CD4-positive, alpha-beta T cell (primary cell): Measurements from ENCODE around the gene NUDT13. TPM values are rescaled to one million over a fixed set of nuclear protein-coding genes. Genes with fewer than 3 reads are reported as not detected.

Experiments
- ATAC-seq: fragments of 200-7000 bp; cut with Tn5 transposase; one replicate; pipeline ENCODE4 v1.10.0; 2022; ENCODE audit warnings: mild to moderate bottlenecking; ENCODE audit not compliant: poor library complexity
- CTCF ChIA-PET: fragments of 350-600 bp; sonication (Branson Sonifier 250); formaldehyde crosslinking; loops from one replicate; lab custom pipeline; 2021; ENCODE audit warnings: antibody characterized with exemption, inconsistent platforms; lab: Charles Lee
- POLR2A ChIA-PET: fragments of 350-600 bp; sonication (Branson Sonifier 250); formaldehyde crosslinking; loops from one replicate; lab custom pipeline; 2021; ENCODE audit warnings: antibody characterized with exemption, inconsistent platforms; lab: Charles Lee
- DNase-seq, 14 experiments: peaks; one replicate each; pipeline ENCODE4 v3.0.0-alpha.2; 2013 to 2020; ENCODE audit warnings: mixed read lengths in 2 of 14
- H3K27ac ChIP-seq, 2 donors: one replicate each; pipeline versions ENCODE4 v1.5.1 to v1.7.0; 2013; ENCODE audit warnings: low read length in 2 of 2, low read depth in 1 of 2, mild to moderate bottlenecking in 1 of 2
- H3K27me3 ChIP-seq, 2 experiments: 1 replicate in 1 of 2; 2 replicates in 1 of 2; pipeline versions ENCODE4 v1.6.1 to v1.7.0; 2013; ENCODE audit warnings: low read length in 2 of 2, control low read depth in 1 of 2, mild to moderate bottlenecking in 1 of 2, moderate library complexity in 1 of 2; ENCODE audit not compliant: insufficient read depth in 2 of 2, control insufficient read depth in 1 of 2
- H3K36me3 ChIP-seq: one replicate; pipeline ENCODE4 v1.6.1; 2013; ENCODE audit warnings: low read length, control low read depth; ENCODE audit not compliant: insufficient read depth
- H3K4me1 ChIP-seq: one replicate; pipeline ENCODE4 v1.6.1; 2013; ENCODE audit warnings: low read length, control low read depth; ENCODE audit not compliant: insufficient read depth
- H3K4me3 ChIP-seq: one replicate; pipeline ENCODE4 v1.5.1; 2013; ENCODE audit warnings: mild to moderate bottlenecking, low read length, moderate library complexity
- H3K9me3 ChIP-seq, 2 experiments: 1 replicate in 1 of 2; 2 replicates in 1 of 2; pipeline versions ENCODE4 v1.6.1 to v1.7.0; 2013; ENCODE audit warnings: low read length in 2 of 2, mild to moderate bottlenecking in 2 of 2, control low read depth in 1 of 2, moderate library complexity in 1 of 2; ENCODE audit not compliant: control insufficient read depth in 1 of 2, insufficient read depth in 1 of 2
- H3K27ac Mint-ChIP-seq: one replicate; pipeline ENCODE4 v1.8.0; 2020; ENCODE audit warnings: mixed read lengths
- H3K27me3 Mint-ChIP-seq: one replicate; pipeline ENCODE4 v1.8.0; 2021; ENCODE audit warnings: mixed read lengths
- H3K36me3 Mint-ChIP-seq: one replicate; pipeline ENCODE4 v1.8.0; 2021; ENCODE audit warnings: low read depth, mixed read lengths
- H3K4me1 Mint-ChIP-seq: one replicate; pipeline ENCODE4 v1.8.0; 2021; ENCODE audit warnings: low read depth, mixed read lengths
- H3K4me3 Mint-ChIP-seq: one replicate; pipeline ENCODE4 v1.8.0; 2020; ENCODE audit warnings: mild to moderate bottlenecking, mixed read lengths
- H3K9me3 Mint-ChIP-seq: one replicate; pipeline ENCODE4 v1.8.0; 2020; ENCODE audit warnings: mixed read lengths
- intact Hi-C, 2 experiments: fragments of 100-400 bp; cut with DNase I in 1 of 2; cut with micrococcal nuclease in 1 of 2; formaldehyde crosslinking; loops; one replicate each; pipeline versions ENCODE4 v1.15.1 to v1.9.0; 2023 to 2025; cut with DNase I, micrococcal nuclease
- total RNA-seq, 174 experiments: library from RNA in 2 of 174; stranded (reverse) in 2 of 174; gene quantifications; one replicate each; pipeline ENCODE4 v1.2.3 and lab custom pipeline; 2021 to 2026
- TF ChIP-seq, protein P1 (sequence below): fragments of 200-600 bp; IDR thresholded peaks from one replicate; pipeline ENCODE4 v1.8.0; 2022; ENCODE audit warnings: antibody characterized with exemption, mild to moderate bottlenecking

The NUDT13 gene
- total RNA-seq, 2 experiments from 2014 or later = 0.67 to 0.82 TPM

DNA sequence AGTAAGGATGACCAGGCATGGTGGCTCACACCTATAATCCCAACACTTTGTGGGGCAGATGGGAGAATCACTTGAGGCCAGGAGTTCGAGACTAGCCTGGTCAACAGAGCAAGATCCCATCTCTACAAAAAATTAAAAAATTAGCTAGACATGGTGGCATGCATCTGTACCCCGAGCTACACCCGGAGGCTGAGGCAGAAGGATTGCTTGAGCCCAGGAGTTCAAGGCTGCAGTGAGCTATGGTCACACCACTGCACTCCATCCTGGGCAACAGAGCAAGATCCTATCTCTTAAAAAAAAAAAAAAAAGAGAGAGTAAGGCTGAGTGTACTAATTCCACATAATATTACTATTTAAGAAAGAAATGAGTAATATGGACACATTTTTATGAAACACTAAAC lies 17.4 kb upstream of the NUDT13 start:
- ChIA-PET CTCF (no interaction called here), POLR2A (interaction anchor here (0.6 to 0.7 kb wide), 2 partner anchors 8 to 24 kb away, joined by 3 read pairs; no protein-coding TSS in a partner anchor)
- intact Hi-C loops = no loop called here
- Mint-ChIP-seq H3K4me3 (no peak overlapping the region), H3K27me3 (no peaks in the 10 kb centered on the region), H3K4me1 (peaks cover 45% of the 10 kb centered on the region), H3K9me3 (no peaks in the 10 kb centered on the region), H3K27ac (no peak overlapping the region), H3K36me3 (peaks cover 24% of the 10 kb centered on the region)
- Histone ChIP-seq H3K4me1 (peaks cover 7% of the 10 kb centered on the region), H3K4me3 (no peak overlapping the region), H3K36me3 (no peaks in the 10 kb centered on the region), H3K9me3 (no peaks in the 10 kb centered on the region), H3K27ac (no peak overlapping the region), H3K27me3 (no peaks in the 10 kb centered on the region)
- TF ChIP-seq, protein P1, sequence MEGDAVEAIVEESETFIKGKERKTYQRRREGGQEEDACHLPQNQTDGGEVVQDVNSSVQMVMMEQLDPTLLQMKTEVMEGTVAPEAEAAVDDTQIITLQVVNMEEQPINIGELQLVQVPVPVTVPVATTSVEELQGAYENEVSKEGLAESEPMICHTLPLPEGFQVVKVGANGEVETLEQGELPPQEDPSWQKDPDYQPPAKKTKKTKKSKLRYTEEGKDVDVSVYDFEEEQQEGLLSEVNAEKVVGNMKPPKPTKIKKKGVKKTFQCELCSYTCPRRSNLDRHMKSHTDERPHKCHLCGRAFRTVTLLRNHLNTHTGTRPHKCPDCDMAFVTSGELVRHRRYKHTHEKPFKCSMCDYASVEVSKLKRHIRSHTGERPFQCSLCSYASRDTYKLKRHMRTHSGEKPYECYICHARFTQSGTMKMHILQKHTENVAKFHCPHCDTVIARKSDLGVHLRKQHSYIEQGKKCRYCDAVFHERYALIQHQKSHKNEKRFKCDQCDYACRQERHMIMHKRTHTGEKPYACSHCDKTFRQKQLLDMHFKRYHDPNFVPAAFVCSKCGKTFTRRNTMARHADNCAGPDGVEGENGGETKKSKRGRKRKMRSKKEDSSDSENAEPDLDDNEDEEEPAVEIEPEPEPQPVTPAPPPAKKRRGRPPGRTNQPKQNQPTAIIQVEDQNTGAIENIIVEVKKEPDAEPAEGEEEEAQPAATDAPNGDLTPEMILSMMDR = no peak
- ATAC-seq (no peak), DNase-seq (no peak)

DNA sequence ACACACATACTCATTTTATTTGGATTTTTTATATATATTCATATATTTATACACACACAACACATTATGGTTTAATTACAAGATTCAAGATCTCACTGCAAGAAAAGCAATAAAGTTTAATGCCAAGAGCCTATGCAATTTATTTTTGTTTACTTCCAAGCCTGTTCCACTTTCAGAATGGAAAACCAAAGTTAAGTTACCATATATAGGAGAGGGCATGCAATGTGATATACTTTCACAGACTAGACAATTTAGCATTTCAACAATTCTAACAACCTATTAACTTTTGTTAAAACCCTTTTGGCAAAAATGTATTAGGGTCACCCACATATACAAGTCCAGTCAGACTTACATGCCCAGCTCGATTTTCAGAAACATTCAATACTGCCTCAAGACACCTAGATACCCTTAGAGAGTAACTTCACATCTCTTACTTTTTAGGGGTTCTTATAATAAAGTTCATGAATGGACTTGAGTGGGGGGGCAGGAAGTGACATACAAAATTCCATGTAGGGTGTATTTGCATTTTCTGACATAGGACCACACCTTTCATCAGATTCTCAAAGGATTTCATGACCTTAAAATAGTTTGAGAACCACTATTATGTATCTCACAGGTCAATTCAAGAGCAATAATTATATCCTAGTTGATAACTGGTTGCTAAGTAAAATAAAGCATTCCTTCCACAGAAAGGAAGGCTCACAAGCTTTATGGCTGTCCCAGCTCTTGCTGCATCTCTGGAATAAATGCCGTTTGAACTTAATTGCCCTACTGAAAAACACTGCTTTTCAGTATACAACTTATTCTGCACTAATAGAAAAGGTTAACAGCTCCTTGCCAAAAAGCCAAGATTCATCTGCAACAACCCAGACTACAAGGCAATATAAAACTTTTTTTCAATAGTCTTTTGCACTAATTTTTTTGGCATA lies 16.1 kb upstream of the NUDT13 start:
- H3K4me3 ChIP-seq = no peak overlapping the region
- peaks cover 24% of the 10 kb centered on the region for H3K36me3 Mint-ChIP-seq
- no peak overlapping the region for H3K27ac ChIP-seq
- POLR2A ChIA-PET = interaction anchor here (1.7 to 4.8 kb wide), 4 partner anchors 7 to 158 kb away, joined by 5 to 41 read pairs (median 16); partner anchors contain the start of genes ECD, FAM149B1 and MRPS16
- H3K9me3 Mint-ChIP-seq = no peaks in the 10 kb centered on the region
- TF ChIP-seq, protein P1 = no peak
- H3K36me3 ChIP-seq = no peaks in the 10 kb centered on the region
- no peaks in the 10 kb centered on the region for H3K27me3 Mint-ChIP-seq
- no peak for ATAC-seq
- peak in 1 of 14 experiments; percentile 16 for DNase-seq
- intact Hi-C loops = no loop called here
- H3K4me3 Mint-ChIP-seq = peak overlapping the region; percentile 94
- peaks cover 45% of the 10 kb centered on the region for H3K4me1 Mint-ChIP-seq
- H3K27me3 ChIP-seq = no peaks in the 10 kb centered on the region
- H3K4me1 ChIP-seq = peaks cover 7% of the 10 kb centered on the region
- CTCF ChIA-PET = interaction anchor here (1.0 to 4.3 kb wide), 3 partner anchors 14 to 17 kb away, joined by 3 to 28 read pairs (median 3); partner anchors contain the start of gene NUDT13
- H3K9me3 ChIP-seq = no peaks in the 10 kb centered on the region
- peak overlapping the region; percentile 87 for H3K27ac Mint-ChIP-seq

DNA sequence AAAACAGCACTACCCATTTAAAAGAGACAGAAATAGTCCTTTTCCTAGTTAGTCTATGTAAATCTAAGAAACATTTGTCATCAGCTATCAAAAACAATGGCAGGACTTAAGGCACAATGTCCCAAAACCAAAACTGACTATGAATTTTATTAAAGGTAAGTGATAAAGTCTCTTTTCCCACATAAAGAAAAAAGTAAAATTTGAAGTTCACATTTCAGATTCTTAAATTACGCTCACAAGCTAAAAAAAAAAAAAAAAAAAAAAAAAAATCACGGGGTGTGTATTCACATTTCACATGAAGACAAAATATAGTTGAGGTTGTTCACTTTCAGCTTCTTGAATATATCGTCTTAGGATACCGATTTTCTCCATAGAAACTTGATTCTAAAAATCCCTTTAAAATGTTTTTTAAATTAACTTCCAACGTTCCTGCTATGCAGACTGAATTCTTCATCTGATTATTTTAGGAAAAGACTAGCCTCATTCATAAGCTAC lies 15.2 kb upstream of the NUDT13 start:
- DNase-seq (no peak), ATAC-seq (no peak)
- Mint-ChIP-seq H3K4me3 (peak overlapping the region; percentile 94), H3K27ac (peak overlapping the region; percentile 87), H3K9me3 (no peaks in the 10 kb centered on the region), H3K27me3 (no peaks in the 10 kb centered on the region), H3K4me1 (peaks cover 45% of the 10 kb centered on the region), H3K36me3 (peaks cover 24% of the 10 kb centered on the region)
- Histone ChIP-seq H3K27ac (peak overlapping the region; percentile 89 to 98), H3K9me3 (no peaks in the 10 kb centered on the region), H3K27me3 (no peaks in the 10 kb centered on the region), H3K4me1 (peaks cover 7% of the 10 kb centered on the region), H3K4me3 (peak overlapping the region; percentile 97), H3K36me3 (no peaks in the 10 kb centered on the region)
- TF ChIP-seq, protein P1 = no peak
- CTCF ChIA-PET = interaction anchor here (0.6 to 4.3 kb wide), 7 partner anchors 14 to 1718 kb away, joined by 3 to 28 read pairs (median 3); partner anchors contain the start of gene NUDT13
- POLR2A ChIA-PET = interaction anchor here (0.6 to 4.8 kb wide), 15 partner anchors 8 to 1244 kb away, joined by 3 to 49 read pairs (median 6); partner anchors contain the start of genes DNAJC9, ECD, FAM149B1 and MCU
- intact Hi-C loops = loop anchor here in 1 of 2 experiments (5.0 kb wide), 3 partner anchors 152 to 402 kb away; partner anchors contain the start of genes CFAP70, DNAJC9 and PPP3CB
